Fibroblast of mammary gland (primary cell): ENCODE measurements around the gene SAMD3.

ENCODE experiments used
- DNase-seq: peaks from one replicate; pipeline ENCODE4 v3.0.0-alpha.2; 2010; ENCODE audit warnings: low read depth
- H3K4me3 ChIP-seq: 2 replicates; pipeline ENCODE4 v1.5.1; 2011; ENCODE audit warnings: low read depth, mild to moderate bottlenecking, low read length, moderate library complexity; ENCODE audit not compliant: control insufficient read depth
- TF ChIP-seq, protein P1 (sequence below): conservative IDR thresholded peaks from 2 replicates; pipeline ENCODE4 v1.5.1; 2011; ENCODE audit warnings: low read depth, low read length, inconsistent platforms; ENCODE audit not compliant: control insufficient read depth, insufficient read depth

The SAMD3 gene

GRCh38 chr6:130167655-130168054, 55.1 kb downstream of the SAMD3 start:
- TF ChIP-seq, protein P1, sequence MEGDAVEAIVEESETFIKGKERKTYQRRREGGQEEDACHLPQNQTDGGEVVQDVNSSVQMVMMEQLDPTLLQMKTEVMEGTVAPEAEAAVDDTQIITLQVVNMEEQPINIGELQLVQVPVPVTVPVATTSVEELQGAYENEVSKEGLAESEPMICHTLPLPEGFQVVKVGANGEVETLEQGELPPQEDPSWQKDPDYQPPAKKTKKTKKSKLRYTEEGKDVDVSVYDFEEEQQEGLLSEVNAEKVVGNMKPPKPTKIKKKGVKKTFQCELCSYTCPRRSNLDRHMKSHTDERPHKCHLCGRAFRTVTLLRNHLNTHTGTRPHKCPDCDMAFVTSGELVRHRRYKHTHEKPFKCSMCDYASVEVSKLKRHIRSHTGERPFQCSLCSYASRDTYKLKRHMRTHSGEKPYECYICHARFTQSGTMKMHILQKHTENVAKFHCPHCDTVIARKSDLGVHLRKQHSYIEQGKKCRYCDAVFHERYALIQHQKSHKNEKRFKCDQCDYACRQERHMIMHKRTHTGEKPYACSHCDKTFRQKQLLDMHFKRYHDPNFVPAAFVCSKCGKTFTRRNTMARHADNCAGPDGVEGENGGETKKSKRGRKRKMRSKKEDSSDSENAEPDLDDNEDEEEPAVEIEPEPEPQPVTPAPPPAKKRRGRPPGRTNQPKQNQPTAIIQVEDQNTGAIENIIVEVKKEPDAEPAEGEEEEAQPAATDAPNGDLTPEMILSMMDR: no peak

GRCh38 chr6:130164251-130164650, 58.5 kb downstream of the SAMD3 start:
- TF ChIP-seq, protein P1: no peak
- no peak for DNase-seq
- no peak overlapping the region for H3K4me3 ChIP-seq

More at GRCh38 chr6:130167655-130168054, 55.1 kb downstream of the SAMD3 start:
- H3K4me3 ChIP-seq: no peak overlapping the region
- peak; percentile 65 for DNase-seq

DNA sequence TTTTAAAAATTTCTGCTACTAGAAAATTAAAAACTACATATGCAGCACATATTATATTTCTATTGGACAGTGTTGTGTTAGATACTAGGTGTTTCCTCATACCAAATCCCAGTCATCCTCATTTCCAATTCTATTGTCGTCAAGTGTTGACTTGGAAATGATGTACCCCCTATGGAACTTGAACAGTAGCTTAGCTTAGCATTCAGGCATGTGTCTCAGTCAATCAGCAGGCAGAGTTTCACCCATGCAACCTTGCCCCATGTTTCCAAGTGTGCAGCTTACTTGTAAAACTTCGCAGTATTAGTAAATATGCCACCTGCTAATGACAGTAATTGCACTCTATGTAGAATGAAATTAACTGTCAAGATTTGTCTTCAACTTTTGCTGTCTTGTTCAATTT, 59.5 kb downstream of the SAMD3 start:
- TF ChIP-seq, protein P1: no peak
- DNase-seq: no peak
- no peak overlapping the region for H3K4me3 ChIP-seq

- TF ChIP-seq, protein P1: no peak
- peak; percentile 20 for DNase-seq
- no peak overlapping the region for H3K4me3 ChIP-seq
These were observed 60.3 kb downstream of the SAMD3 start for GRCh38 chr6:130162421-130162820.

DNA sequence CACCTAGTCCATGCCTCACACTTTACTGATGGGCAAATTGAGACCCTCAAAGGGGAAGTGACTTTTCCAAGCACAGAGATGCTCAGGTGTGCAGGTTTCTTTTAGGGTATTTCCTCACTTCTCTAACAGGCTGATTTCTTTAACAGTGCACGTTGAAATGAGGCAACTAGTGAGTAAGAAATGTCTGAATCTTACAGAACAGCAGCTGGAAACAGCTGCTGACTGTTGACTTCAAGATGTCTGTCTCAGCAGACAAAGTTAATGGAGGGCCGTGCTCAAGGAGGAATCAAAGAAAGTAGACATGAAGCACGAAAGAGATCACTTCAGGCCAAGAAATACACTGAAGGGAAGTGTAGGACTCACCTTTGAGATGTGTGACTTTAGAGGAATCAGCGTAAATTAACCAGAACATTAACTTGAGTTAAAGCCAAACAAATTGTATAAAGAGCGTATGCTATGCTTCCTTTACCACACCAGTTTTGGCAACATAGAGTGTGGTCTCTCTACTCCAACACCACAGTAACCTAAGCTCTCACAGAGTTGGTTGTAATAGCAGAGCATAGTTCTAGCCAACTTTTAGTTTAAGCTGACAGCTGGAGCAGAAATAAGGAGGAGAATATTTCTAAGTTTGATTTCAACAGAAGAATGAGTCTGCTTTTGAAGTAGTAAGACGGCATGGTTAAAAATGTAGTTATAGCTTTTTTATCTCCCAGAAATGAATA, 60.9 kb downstream of the SAMD3 start:
- TF ChIP-seq, protein P1: no peak
- peak; percentile 18 for DNase-seq
- no peak overlapping the region for H3K4me3 ChIP-seq

DNA sequence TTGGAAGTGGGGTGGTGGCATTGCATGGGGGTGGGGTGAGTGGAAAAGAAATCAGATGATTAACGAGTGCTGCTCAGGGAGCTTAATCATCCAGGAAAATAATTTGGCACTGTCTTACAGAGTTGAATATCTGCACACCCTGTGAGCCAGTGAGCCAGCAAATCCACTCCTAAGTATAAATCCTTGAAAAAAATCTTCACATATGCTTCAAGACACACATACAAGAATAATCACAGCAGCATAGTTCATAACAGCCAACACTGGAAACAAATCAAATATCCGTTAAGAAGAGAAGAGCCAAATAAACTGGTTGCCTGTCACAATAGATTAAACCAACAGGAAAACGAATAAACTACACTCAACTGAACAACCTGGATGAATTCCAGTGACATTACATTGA, 62.8 kb downstream of the SAMD3 start:
- no peak overlapping the region for H3K4me3 ChIP-seq
- DNase-seq: peak; percentile 3
- TF ChIP-seq, protein P1: no peak
